Psoas muscle (tissue), 8 donors: ENCODE measurements around the gene CHST11. TPM values are rescaled to one million over a fixed set of nuclear protein-coding genes. Genes with fewer than 3 reads are reported as not detected.

ENCODE experiments used
- ATAC-seq, 4 donors: fragments of 200-7000 bp; cut with Tn5 transposase; one replicate each; pipeline ENCODE4 v1.9.1; 2020; ENCODE audit warnings: moderate library complexity in 3 of 4, mild to moderate bottlenecking in 2 of 4
- DNase-seq, 2 donors: peaks; one replicate each; pipeline ENCODE4 v3.0.0-alpha.2; 2020
- H3K27ac ChIP-seq: fragments of 200-600 bp; one replicate; pipeline ENCODE4 v1.8.0; 2022
- H3K27me3 ChIP-seq, 3 donors: fragments of 200-600 bp in 1 of 3; one replicate each; pipeline versions ENCODE4 v1.6.1 to v1.8.0; 2013 to 2022; ENCODE audit warnings: low read length in 2 of 3, mild to moderate bottlenecking in 2 of 3, moderate library complexity in 1 of 3; ENCODE audit not compliant: insufficient read depth in 3 of 3
- H3K36me3 ChIP-seq, 2 donors: fragments of 200-600 bp in 1 of 2; one replicate each; pipeline versions ENCODE4 v1.6.1 to v1.8.0; 2013 to 2022; ENCODE audit warnings: low read depth in 1 of 2, mild to moderate bottlenecking in 1 of 2, moderate library complexity in 1 of 2; ENCODE audit not compliant: insufficient read depth in 1 of 2
- H3K4me1 ChIP-seq: fragments of 200-600 bp; one replicate; pipeline ENCODE4 v1.8.0; 2022
- H3K4me3 ChIP-seq: fragments of 200-600 bp; one replicate; pipeline ENCODE4 v1.8.0; 2022; ENCODE audit warnings: mild to moderate bottlenecking
- H3K9me3 ChIP-seq: fragments of 200-600 bp; one replicate; pipeline ENCODE4 v1.8.0; 2022
- WGBS, 3 donors: extraction: QIAGEN DNeasy Blood & Tissue Kit; methylation state at CpG; one replicate each; pipeline versions ENCODE4 v1.1.6 to v1.1.7; 2013; 5-methylcytosine and 5-hydroxymethylcytosine counted together
- intact Hi-C, 2 donors: fragments of 100-400 bp; cut with DNase I; formaldehyde crosslinking; loops; one replicate each; pipeline versions ENCODE4 v1.11.0 to v1.14.2; 2022
- polyA plus RNA-seq, 3 donors: library from polyadenylated mRNA; stranded (reverse); fragments of 200-250 nt; gene quantifications; one replicate each; pipeline ENCODE4 v1.2.3, GENCODE V29; 2013
- total RNA-seq, 4 donors: library from RNA; stranded (reverse); fragmentation: NEBNext Ultra II Directional in 2 of 4; extraction: Animal tissue kit (Norgen Biotek cat#: 25700) in 2 of 4; gene quantifications; one replicate each; pipeline versions ENCODE4 v1.2.1 to v1.2.4, GENCODE V29; 2021 to 2023
- TF ChIP-seq, protein P1 (sequence below): fragments of 200-600 bp; IDR thresholded peaks from one replicate; pipeline ENCODE4 v1.8.0; 2022; ENCODE audit warnings: antibody characterized with exemption
- donor health status: healthy with polysubstance abuse.
- donor health status: DM: no; HTN: no; CAD: no; lungs with moderate emphysema.
- donor health status: Bipolar disorder and iron deficiency.
- donor health status: healthy.
- donor health status: DM: yes; HTN: yes; CAD: no.
- donor health status: DM: no; HTN: no; CAD: no.
- donor health status: DM: no; HTN: no; CAD: no.
- donor health status: DM: yes; HTN: yes; CAD: no.

CHST11 gene
- total and polyA plus RNA-seq, 7 donors = 0.52 to 1.6 (median 1.0) TPM

GRCh38 chr12:104547235-104547634 is 90.5 kb downstream of the CHST11 start:
- Histone ChIP-seq H3K9me3 (no peaks in the 10 kb centered on the region), H3K4me1 (no peaks in the 10 kb centered on the region), H3K27ac (no peak overlapping the region), H3K27me3 (no peaks in the 10 kb centered on the region), H3K36me3 (no peaks in the 10 kb centered on the region), H3K4me3 (no peak overlapping the region)
- TF ChIP-seq, protein P1, sequence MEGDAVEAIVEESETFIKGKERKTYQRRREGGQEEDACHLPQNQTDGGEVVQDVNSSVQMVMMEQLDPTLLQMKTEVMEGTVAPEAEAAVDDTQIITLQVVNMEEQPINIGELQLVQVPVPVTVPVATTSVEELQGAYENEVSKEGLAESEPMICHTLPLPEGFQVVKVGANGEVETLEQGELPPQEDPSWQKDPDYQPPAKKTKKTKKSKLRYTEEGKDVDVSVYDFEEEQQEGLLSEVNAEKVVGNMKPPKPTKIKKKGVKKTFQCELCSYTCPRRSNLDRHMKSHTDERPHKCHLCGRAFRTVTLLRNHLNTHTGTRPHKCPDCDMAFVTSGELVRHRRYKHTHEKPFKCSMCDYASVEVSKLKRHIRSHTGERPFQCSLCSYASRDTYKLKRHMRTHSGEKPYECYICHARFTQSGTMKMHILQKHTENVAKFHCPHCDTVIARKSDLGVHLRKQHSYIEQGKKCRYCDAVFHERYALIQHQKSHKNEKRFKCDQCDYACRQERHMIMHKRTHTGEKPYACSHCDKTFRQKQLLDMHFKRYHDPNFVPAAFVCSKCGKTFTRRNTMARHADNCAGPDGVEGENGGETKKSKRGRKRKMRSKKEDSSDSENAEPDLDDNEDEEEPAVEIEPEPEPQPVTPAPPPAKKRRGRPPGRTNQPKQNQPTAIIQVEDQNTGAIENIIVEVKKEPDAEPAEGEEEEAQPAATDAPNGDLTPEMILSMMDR = no peak
- WGBS, 3 donors = 62 to 82% (median 81%) methylated on average over 9 of the region's 9 CpGs
- intact Hi-C loops = no loop called here
- no peak for ATAC-seq
- DNase-seq = no peak

DNA sequence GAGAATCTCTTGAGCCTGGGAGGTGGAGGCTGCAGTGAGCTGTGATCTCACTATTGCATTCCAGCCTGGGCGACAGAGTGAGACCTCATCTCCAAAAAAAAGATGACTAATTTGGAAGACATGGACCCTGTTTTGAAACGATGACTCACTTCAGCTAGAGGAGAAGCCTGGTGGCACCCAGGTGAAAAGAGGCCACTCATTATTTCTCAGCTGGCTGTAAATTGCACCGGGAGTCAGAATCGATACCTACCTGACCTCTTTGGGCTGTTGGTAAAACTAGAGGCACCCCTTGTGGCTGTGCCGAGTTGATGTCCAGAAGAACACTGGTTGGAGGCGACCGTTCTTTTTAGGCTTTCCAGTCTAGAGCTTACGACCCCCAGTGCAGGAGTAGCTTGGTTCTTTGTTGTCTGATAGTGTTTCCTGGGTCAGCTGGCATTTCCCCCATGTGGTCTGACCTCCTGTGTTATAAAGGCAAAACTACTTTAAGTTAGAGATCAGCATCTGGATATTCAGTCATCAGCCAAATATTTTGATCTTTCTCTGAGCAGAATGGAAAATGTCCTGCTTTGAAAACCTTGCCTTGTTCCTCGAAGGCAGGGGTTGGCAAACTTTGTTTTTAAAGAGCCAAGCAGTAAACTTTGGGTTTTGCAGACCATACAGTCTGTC is 93.2 kb downstream of the CHST11 start:
- H3K27me3 ChIP-seq = no peaks in the 10 kb centered on the region
- TF ChIP-seq, protein P1 = no peak
- H3K4me3 ChIP-seq = no peak overlapping the region
- intact Hi-C loops = no loop called here
- no peaks in the 10 kb centered on the region for H3K9me3 ChIP-seq
- no peaks in the 10 kb centered on the region for H3K36me3 ChIP-seq
- DNase-seq (no peak), ATAC-seq (no peak)
- H3K27ac ChIP-seq = no peak overlapping the region
- no peaks in the 10 kb centered on the region for H3K4me1 ChIP-seq
- WGBS, 3 donors = 65 to 69% (median 68%) methylated on average over 9 of the region's 9 CpGs

DNA sequence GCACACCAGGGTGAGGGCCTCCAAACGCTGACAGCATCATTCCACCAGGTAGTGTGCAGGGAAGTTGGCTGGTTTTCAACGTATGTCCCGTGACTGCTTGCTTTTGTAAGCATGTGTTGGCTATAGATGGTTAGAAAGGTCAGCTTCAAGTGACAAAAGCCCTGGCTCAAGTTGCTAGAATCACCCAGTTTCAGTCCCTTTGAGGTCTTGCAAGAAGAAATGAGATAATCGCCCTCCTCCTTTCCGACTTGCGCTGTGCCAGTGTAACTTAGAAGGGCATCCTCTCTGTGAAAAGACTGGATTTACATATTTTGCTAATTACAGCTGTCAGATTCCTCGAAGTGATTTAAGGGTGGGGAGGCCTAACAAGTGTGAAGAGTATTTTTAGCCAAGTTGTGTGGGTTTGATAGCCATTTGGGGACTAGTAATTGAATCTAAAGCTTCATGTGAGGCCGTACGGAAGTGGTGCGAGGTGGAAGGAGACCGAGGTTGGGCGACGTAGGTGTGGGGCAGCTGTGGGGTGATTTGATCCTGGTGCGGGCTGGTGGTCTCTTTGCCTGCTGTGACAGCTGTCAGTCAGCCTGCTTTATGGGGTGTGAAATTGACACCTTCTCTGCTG is 94.7 kb downstream of the CHST11 start:
- WGBS, 3 donors = 65 to 67% (median 67%) methylated on average over 14 of the region's 14 CpGs

DNA sequence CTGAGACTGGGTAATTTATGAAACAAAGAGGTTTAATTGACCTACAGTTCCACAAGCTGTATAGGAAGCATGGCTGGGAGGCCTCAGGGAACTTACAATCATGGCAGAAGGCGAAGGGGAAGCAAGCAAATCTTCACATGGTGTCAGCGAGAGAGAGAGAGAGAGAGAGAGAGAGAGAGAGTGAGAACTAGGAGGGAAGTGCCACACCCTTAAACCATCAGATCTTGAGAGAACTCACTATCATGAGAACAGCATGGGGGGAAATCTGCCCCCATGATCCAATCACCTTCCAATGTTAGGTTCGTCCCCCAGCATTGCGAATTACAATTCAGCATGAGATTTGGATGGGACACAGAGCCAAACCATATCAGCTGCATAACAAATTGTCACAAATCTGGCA is 96.7 kb downstream of the CHST11 start:
- no peak overlapping the region for H3K27ac ChIP-seq
- H3K36me3 ChIP-seq = no peaks in the 10 kb centered on the region
- TF ChIP-seq, protein P1 = no peak
- 84 to 87% (median 87%) methylated on average over 4 of the region's 4 CpGs for WGBS, 3 donors
- no peaks in the 10 kb centered on the region for H3K4me1 ChIP-seq
- ATAC-seq (no peak), DNase-seq (no peak)
- H3K4me3 ChIP-seq = no peak overlapping the region
- H3K9me3 ChIP-seq = no peaks in the 10 kb centered on the region
- no peaks in the 10 kb centered on the region for H3K27me3 ChIP-seq
- intact Hi-C loops = no loop called here

More for the DNA sequence above, 94.7 kb downstream of the CHST11 start:
- H3K9me3 ChIP-seq = no peaks in the 10 kb centered on the region
- no peaks in the 10 kb centered on the region for H3K36me3 ChIP-seq
- ATAC-seq = no peak
- no peak for DNase-seq
- no peak overlapping the region for H3K4me3 ChIP-seq
- no peak overlapping the region for H3K27ac ChIP-seq
- TF ChIP-seq, protein P1 = no peak
- no peaks in the 10 kb centered on the region for H3K27me3 ChIP-seq
- intact Hi-C loops = no loop called here
- no peaks in the 10 kb centered on the region for H3K4me1 ChIP-seq
